PC-3 (cell line): ENCODE measurements around the gene MPP2. TPM values are rescaled to one million over a fixed set of nuclear protein-coding genes. Genes with fewer than 3 reads are reported as not detected.
A peak's percentile ranks its signal among the peaks of the same experiment; 100 is the strongest.

Experiments used
- ATAC-seq: fragments of 200-7000 bp; cut with Tn5 transposase; 2 replicates; pipeline ENCODE4 v1.9.1; 2020; ENCODE audit warnings: mild to moderate bottlenecking, moderate library complexity
- BruUV-seq: library from RNA; stranded (reverse); fragments of 400-500 nt; replicated peaks from 2 replicates; lab custom pipeline; 2021; lab: Mats Ljungman, UMichigan
- CTCF ChIA-PET: fragments of 300-600 bp; sonication (Branson Sonifier 250); formaldehyde crosslinking; loops from one replicate; lab custom pipeline; 2022; ENCODE audit warnings: antibody characterized with exemption; lab: Charles Lee
- POLR2A ChIA-PET: fragments of 300-600 bp; sonication (Branson Sonifier 250); formaldehyde crosslinking; loops from one replicate; lab custom pipeline; 2022; ENCODE audit warnings: antibody characterized with exemption; ENCODE audit not compliant: unreplicated experiment; lab: Charles Lee
- DNase-seq: peaks from one replicate; pipeline ENCODE4 v3.0.0-alpha.2; 2015
- H2AFZ ChIP-seq: fragments of 300-600 bp; sonication (generic); 2 replicates; pipeline ENCODE4 v1.6.0; 2016; ENCODE audit warnings: antibody characterized with exemption, low read length
- H3F3A ChIP-seq: fragments of 300-600 bp; sonication (generic); one replicate; pipeline ENCODE4 v1.6.0; 2017; ENCODE audit warnings: antibody characterized with exemption, low read length, control low read depth, mild to moderate bottlenecking; ENCODE audit not compliant: unreplicated experiment
- H3K27ac ChIP-seq: fragments of 300-600 bp; sonication (generic); 2 replicates; pipeline ENCODE4 v1.5.1; 2016; ENCODE audit warnings: mild to moderate bottlenecking, low read length
- H3K27me3 ChIP-seq: fragments of 300-600 bp; sonication (generic); 2 replicates; pipeline ENCODE4 v1.6.1; 2016; ENCODE audit warnings: low read length, mixed read lengths
- H3K36me3 ChIP-seq: fragments of 300-600 bp; sonication (generic); 2 replicates; pipeline ENCODE4 v1.6.1; 2016; ENCODE audit warnings: low read depth, mixed run types, low read length, mixed read lengths
- H3K4me1 ChIP-seq: fragments of 300-600 bp; sonication (generic); 2 replicates; pipeline ENCODE4 v1.5.1; 2016; ENCODE audit warnings: low read length; ENCODE audit not compliant: insufficient read depth
- H3K4me2 ChIP-seq: fragments of 300-600 bp; sonication (generic); 2 replicates; pipeline ENCODE4 v1.6.0; 2016; ENCODE audit warnings: low read length
- H3K4me3 ChIP-seq: fragments of 300-600 bp; sonication (generic); 2 replicates; pipeline ENCODE4 v1.5.1; 2016; ENCODE audit warnings: mild to moderate bottlenecking, low read length, mixed read lengths
- H3K79me2 ChIP-seq: fragments of 300-600 bp; sonication (generic); 2 replicates; pipeline ENCODE4 v1.6.1; 2017; ENCODE audit warnings: low read length, mixed read lengths
- H3K9ac ChIP-seq: fragments of 300-600 bp; sonication (generic); 2 replicates; pipeline ENCODE4 v1.6.0; 2016; ENCODE audit warnings: mild to moderate bottlenecking, low read length
- H3K9me2 ChIP-seq: fragments of 300-600 bp; sonication (generic); replicated peaks from 2 replicates; pipeline ENCODE4 v1.6.1; 2016; ENCODE audit warnings: mixed run types, low read length, mixed read lengths
- H3K9me3 ChIP-seq: fragments of 300-600 bp; sonication (generic); 2 replicates; pipeline ENCODE4 v1.6.1; 2016; ENCODE audit warnings: low read length, mixed read lengths
- H4K20me1 ChIP-seq: fragments of 300-600 bp; sonication (generic); 2 replicates; pipeline ENCODE4 v1.6.1; 2016; ENCODE audit warnings: low read length, mixed read lengths
- CTCF ChIP-seq: fragments of 300-600 bp; sonication (generic); conservative IDR thresholded peaks from 2 replicates; pipeline ENCODE4 v1.5.1; 2017; ENCODE audit warnings: antibody characterized with exemption, low read depth, mild to moderate bottlenecking, low read length
- EZH2 ChIP-seq: fragments of 300-600 bp; sonication (generic); IDR thresholded peaks from one replicate; pipeline ENCODE4 v1.6.1; 2017; ENCODE audit warnings: antibody characterized with exemption, mild to moderate bottlenecking, low read length; ENCODE audit not compliant: unreplicated experiment
- EZH2phosphoT487 ChIP-seq: fragments of 300-600 bp; sonication (generic); IDR thresholded peaks from 2 replicates; pipeline ENCODE4 v1.6.1; 2018; ENCODE audit warnings: mild to moderate bottlenecking, antibody characterized with exemption, low read length, borderline replicate concordance
- intact Hi-C: fragments of 100-400 bp; cut with micrococcal nuclease; formaldehyde crosslinking; loops from 2 replicates; pipeline ENCODE4 v1.9.0; 2023
- total RNA-seq: library from RNA; depleted of rRNA; stranded (reverse); fragments of >200 nt; gene quantifications from 2 replicates; pipeline ENCODE4 v1.2.3, GENCODE V29; 2014

Gene MPP2
- total RNA-seq, 1 experiment from 2014 or later, result 8.2 TPM

- intact Hi-C loops, result no loop called here
- H3K9me2 ChIP-seq, result no peaks in the 10 kb centered on the region
- H3K79me2 ChIP-seq, result no peaks in the 10 kb centered on the region
- peaks cover 10% of the 10 kb centered on the region for H3K27me3 ChIP-seq
- H3K27ac ChIP-seq, result no peak overlapping the region
- no peak overlapping the region for H3K9ac ChIP-seq
- POLR2A ChIA-PET, result no interaction called here
- peak overlapping the region; percentile 62 for H3K4me3 ChIP-seq
- no peak for DNase-seq
- H3K36me3 ChIP-seq, result no peaks in the 10 kb centered on the region
- no TSS peak for BruUV-seq
- H2AFZ ChIP-seq, result peak overlapping the region; percentile 79
- H3K4me1 ChIP-seq, result 0 out of 2 replicates have a peak, but pooled peaks cover 5% of the 10 kb centered on the region
- ATAC-seq, result peak; percentile 9; the same call in 1 of the 2 replicates
- TF ChIP-seq CTCF, result no peak
- no peak for TF ChIP-seq EZH2phosphoT487
- no peak for TF ChIP-seq EZH2
- H3F3A ChIP-seq, result no peaks in the 10 kb centered on the region
- peak overlapping the region; percentile 77 for H3K4me2 ChIP-seq
- CTCF ChIA-PET, result no interaction called here
- H4K20me1 ChIP-seq, result no peaks in the 10 kb centered on the region
- H3K9me3 ChIP-seq, result no peaks in the 10 kb centered on the region
Observed at GRCh38 chr17:43900858-43901754, 6.2 kb downstream of the MPP2 start.

- no peaks in the 10 kb centered on the region for H3K79me2 ChIP-seq
- ATAC-seq, result peak; percentile 99
- no peaks in the 10 kb centered on the region for H3K9me3 ChIP-seq
- POLR2A ChIA-PET, result no interaction called here
- H2AFZ ChIP-seq, result peak overlapping the region; percentile 79
- H3K4me3 ChIP-seq, result peak overlapping the region; percentile 62
- no peaks in the 10 kb centered on the region for H4K20me1 ChIP-seq
- no peaks in the 10 kb centered on the region for H3F3A ChIP-seq
- CTCF ChIA-PET, result no interaction called here
- H3K4me1 ChIP-seq, result 0 out of 2 replicates have a peak, but pooled peaks cover 5% of the 10 kb centered on the region
- peak overlapping the region; percentile 77 for H3K4me2 ChIP-seq
- H3K9ac ChIP-seq, result peak overlapping the region; percentile 15; the same call in 1 of the 2 replicates
- no peaks in the 10 kb centered on the region for H3K9me2 ChIP-seq
- TF ChIP-seq CTCF, result no peak
- no peak for TF ChIP-seq EZH2
- no peak for TF ChIP-seq EZH2phosphoT487
- BruUV-seq, result no TSS peak
- peaks cover 2% of the 10 kb centered on the region for H3K27me3 ChIP-seq
- no peaks in the 10 kb centered on the region for H3K36me3 ChIP-seq
- DNase-seq, result peak; percentile 90
- intact Hi-C loops, result no loop called here
- no peak overlapping the region for H3K27ac ChIP-seq
Observed at GRCh38 chr17:43900183-43900857, 7.0 kb downstream of the MPP2 start.
